Stimulated activated CD8-positive, alpha-beta memory T cell treated with anti-CD3 and anti-CD28 coated beads, Interleukin-7, amount 100 ng/mL, for 48 hours (primary cell): ENCODE measurements around the gene HIPK2.

Experiments used
- DNase-seq, 2 donors: peaks; one replicate each; pipeline ENCODE4 v3.0.0-alpha.2; 2020; ENCODE audit warnings: low read depth in 1 of 2; ENCODE audit errors: extremely low read depth in 1 of 2

HIPK2 gene

DNA sequence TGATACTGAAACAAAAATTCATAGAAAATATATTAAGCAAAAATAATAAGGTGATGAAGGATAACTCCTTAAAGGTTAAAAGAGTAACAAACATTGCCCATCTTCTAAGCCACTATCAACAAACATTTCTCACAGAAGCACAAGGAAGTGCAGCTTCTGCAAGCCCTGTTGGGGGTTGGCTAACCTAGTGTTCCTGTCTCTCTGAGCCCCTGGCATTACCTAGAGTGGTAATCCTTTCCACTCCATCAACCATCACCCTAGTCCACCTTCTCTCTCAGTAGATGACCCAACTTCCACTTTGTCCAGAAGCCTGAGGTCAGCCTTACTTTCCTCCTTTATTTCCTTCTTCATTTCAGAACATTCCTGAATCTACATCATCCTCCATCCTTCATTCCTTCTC lies 59.7 kb downstream of the HIPK2 start:
- DNase-seq, result no peak

DNA sequence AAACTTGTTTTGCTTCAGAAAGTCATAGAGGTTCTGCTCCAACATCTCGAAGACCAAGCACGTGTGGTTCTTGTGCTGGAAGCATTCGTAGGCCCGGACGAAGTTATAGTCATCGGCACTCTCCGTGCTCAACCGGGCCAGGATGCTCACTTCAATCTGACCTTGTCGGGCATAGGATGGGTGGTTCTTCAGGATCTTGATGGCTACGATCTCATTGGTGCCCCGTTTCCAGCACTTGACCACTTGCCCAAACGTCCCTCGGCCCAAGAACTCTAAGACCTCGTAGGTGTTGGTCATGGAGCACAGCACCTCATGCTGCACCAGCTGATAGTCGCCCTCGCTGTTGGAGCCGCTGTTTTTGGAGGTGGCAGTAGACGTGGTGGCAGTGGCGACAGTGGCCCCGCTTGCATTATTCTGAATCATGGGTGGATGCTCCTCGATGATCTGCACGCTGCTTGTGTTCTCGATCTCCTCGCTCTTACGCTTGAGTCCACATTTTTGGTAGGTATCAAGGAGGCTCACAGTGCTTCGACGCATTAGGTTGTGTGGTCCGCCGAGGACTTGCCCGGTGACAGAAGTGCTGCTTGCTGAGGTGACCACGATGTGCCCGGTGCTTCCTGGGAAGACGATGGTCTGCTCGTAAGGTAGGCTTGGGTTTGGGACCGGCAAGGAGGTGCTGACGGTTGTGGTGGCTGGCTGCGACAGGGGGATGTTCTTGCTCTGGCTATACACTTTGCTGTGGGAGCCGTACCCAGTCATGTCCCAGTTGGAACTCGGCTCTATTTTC lies 61.4 kb downstream of the HIPK2 start:
- DNase-seq, result no peak

DNA sequence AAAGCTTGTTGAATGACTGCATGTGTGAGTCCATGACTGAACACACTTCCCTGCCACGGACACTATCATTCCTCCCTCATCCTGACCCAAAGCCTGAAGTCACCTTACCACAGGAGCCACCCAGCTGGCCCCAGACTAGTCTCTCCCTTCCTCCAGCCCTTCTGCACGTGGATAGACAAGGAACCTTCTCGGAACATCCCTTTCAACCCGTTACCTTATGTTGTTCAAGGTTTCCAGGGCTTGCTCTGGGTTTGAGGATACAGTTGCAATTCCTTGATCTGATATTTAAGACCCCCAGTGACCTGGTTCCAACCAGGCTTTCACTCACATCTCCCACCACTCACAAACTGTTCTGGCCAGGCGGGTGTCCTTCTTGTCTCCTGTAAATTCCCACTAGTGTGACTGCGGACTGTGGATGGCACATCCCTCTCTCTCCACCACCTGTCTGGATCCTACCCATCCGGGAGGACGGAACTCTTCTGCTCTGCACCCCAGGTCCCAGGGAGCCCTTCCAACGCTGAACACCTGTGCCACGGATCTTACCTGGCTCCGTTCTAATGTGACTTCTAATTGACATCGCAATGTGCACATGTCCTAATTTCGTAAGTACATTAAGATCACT lies 62.5 kb downstream of the HIPK2 start:
- DNase-seq, result no peak

DNA sequence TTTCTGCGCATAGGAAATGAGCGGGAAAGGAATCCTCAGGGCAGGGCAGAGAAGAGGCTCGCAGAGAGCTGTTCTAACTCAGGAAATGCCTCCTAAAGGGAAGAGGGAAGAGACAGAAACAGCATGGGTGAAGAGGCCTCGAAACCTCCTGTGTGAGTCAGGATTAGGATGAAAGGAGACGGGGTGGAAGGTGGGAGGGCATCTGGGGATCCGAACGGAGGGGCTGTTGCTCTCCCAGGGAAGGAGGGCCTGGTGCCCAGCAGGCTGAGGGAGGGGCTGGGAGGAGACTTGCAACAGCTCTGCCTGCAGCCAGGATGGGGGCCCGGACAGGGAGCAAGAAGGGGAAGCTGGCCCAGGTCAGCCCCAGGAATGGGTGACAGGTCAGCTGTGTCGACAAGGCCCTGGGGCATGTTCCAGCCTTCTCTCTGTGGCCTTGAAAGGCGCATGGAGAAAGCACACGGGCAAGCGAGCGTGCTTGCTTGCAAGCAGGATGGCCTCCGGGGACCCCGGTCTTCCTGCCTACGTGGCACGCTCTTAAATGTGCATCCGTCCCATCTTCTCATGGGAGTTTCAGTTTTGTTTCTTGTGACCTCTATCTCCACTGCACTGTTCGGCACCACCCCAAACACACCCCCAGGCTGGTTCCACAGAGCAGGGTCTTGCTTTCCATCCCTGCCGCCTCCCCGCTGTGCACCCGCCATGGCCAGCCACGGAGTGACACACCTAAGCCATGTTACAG lies 63.5 kb downstream of the HIPK2 start:
- no peak for DNase-seq

DNA sequence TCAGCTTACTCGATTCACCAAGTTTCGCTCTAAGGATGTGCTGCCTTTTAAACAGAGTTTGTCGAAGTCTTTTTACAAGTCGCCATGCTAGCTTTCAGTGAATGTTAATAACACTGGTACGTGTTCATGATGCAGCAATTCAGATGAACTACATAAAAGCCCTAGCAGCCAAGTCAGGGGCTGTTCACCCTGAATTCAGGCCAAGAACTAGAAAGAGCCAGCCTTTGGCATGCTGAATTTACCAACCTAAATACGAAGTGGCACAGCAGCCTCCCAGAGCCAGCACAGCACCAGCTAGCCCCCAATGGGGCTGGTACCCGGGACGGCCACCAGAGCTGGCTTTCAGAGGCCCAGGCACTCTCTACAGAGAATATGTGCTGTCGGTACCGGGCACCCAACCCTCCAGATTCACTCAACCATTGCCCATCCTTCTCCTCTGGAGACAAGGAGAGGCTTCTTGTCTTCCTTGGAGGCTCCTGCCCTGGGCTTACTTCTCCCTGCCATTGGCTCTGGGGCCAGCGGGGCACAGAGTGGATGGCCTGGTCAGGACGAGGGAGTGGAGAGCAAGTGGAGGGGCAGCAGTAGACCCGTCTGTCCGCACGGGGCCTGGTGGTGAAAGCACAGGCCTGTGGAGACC lies 64.2 kb downstream of the HIPK2 start:
- DNase-seq, result no peak

DNA sequence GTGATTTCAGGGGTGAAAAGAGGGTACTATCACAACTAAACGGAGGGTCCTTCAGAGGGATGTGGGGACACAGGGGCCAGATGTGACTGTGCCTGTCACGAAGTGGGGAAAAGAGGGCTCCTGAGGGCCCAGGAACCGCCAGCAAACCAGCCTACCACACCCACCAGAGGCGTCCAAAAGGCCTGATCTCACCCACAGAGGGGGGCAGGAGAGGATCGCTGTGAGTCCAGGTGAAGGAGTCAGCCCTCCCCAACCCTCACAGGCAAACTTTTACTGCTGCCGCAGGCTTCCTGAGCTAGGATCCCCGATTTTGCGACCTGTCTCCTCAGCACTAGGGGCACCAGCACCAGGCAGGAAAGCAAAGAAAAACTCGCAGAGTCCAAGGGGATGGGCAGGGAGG lies 64.7 kb downstream of the HIPK2 start:
- no peak for DNase-seq

DNA sequence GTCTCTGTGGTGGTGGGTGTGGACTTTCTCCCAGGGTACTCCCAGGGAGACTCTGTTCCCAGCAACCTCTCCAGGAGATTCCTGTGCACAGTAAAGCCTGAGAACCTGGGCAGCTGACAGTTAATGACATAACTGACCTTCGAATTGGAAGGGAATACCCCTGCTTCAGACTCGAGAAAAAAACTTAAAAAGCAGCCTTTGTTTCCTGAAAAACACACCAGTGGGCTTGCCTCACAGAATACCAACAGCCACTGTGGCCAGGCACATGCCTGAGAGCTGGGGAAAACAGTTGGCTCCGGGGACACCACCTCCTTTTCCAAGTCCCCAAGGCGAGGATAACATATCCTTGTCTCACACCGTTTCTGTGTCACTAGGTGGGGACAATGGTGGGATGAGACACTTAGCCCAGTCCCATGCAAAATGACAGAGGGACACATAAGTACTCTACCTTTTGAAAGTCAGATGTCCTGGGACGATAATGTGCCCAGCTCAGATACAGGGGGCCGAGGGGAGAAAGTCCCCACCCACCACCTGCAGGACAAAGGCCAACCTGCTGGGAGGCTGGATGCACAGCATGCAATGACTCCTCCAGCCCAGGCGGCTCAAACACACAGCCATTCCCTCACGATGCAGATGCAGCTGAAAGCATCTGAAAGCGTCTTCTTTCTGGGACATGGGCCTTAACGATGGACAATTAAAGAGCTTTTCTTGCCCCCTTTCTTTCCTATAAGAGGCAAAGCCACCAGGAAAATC lies 65.6 kb downstream of the HIPK2 start:
- no peak for DNase-seq

DNA sequence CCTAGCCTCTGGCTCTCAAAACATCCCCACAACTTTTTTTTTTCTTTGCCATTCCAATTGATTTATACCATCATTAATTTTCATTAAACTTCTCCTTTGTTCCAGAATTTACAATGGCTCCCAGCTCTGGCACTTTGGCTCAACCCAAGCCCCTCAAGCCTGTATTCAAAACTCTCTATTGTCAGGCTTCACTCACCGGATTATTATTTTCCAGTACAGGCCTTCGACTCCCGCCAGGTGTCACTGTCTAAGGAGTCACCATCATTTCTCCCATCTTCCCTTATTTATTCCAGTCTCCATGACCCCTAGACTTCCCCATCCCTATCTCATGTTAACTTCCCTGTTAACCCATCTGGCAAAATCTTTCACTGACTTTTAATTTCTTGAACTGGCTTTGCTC lies 67.8 kb downstream of the HIPK2 start:
- DNase-seq, result no peak

DNA sequence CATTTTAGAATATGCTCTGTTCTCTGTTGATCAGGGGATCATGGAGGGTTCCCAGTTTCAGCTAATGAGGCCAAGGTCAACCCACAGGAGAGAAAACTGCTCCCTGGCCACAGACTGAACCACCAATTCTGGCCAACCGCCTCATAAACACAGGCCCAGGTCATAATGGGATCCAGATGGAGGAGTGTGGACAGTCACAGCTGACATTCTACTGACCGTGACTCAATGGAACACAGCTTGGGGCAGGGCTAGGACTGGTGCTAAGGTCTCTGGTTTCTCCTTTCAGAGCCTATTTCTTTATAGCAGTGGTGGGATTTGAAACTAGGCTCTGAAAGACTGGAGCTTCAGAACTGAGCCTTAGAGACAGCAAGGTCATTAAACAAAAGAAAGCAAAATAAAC lies 68.3 kb downstream of the HIPK2 start:
- no peak for DNase-seq

DNA sequence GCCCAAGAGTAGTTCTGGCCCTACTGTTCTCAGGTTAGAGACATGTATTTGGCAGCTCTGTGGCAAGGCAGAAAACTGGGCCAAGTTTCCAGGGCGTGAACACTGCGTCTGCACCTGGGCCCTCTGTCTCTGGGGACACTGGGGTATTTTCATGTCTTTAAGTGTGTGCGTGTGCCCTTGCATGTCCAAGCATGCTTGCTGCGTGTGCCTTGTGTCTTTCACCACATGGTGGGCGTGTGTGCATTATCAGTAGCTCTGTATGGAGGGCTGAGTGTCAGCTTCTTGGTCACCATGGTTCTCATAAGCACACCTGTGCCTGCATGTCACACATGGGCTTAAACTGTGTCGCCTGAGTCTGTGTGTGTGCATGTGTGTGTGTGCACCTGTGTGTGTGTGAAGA lies 69.3 kb downstream of the HIPK2 start:
- DNase-seq, result no peak

DNA sequence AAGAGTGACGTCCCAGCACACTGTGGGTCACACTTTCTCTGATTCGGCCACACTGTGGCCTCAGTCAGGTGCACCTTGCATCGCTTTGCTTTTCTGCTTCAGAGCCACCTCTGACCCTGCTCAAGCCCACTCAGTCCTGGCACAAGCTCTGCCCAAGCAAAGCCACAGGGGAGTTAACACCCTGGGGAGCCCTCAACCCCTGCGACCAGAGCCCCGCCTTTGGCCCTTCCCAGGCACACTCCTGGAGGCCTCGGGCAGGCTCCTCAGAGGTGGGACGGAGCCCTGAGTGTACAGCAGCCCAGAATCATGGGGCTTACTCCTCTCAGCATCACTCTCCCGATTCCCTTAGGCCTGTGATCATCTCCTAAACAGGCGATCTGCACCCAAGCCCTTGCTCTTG lies 71.0 kb downstream of the HIPK2 start:
- no peak for DNase-seq

DNA sequence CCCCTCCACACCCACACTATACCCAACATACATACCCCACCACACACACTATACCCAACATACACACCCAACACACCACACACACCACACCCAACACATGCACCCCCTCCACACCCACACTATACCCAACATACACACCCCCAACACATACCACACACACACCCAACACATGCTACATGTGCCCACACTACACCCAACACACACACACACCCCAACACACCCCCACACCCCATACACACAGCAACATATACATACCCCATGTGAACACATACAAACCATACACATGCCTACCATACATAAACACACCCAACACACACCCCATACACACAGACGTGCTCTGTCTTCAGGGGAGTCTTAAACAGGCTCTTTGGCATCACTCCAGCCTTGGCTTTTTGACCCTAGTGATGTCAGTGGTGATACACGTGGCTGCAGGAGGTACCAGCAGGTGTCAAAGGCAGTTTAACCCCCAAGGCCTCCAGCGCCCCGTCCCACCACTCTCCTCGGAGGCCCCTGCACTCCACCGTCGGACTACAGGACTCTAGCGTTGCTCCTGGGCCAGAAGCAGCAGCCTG lies 73.4 kb downstream of the HIPK2 start:
- DNase-seq, result no peak

DNA sequence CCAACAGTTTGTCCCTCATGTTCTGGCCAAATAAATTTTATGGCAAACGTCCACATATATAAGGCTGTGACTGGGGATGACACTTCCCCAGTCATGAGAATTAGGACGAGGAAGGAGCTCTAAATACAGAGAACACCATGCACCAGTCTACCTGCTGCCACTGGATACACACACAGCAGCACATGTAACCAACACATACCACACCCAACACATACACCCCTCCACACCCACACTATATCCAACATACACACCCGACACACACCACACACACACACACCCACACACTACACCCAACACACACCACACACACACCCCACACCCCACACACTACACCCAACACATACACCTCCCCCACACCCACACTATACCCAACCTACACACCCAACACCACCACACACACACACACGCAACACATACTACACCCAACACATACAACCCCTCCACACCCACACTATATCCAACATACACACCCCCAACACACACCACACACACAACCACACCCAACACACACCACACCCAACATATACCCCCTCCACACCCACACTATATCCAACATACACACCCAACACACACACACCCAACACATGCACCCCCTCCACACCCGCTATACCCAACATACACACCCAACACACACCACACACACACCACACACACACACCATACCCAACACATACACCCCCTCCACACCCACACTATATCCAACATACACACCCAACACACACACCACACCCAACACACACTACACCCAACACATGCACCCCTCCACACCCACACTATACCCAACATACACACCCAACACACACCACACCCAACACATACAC lies 74.1 kb downstream of the HIPK2 start:
- no peak for DNase-seq

DNA sequence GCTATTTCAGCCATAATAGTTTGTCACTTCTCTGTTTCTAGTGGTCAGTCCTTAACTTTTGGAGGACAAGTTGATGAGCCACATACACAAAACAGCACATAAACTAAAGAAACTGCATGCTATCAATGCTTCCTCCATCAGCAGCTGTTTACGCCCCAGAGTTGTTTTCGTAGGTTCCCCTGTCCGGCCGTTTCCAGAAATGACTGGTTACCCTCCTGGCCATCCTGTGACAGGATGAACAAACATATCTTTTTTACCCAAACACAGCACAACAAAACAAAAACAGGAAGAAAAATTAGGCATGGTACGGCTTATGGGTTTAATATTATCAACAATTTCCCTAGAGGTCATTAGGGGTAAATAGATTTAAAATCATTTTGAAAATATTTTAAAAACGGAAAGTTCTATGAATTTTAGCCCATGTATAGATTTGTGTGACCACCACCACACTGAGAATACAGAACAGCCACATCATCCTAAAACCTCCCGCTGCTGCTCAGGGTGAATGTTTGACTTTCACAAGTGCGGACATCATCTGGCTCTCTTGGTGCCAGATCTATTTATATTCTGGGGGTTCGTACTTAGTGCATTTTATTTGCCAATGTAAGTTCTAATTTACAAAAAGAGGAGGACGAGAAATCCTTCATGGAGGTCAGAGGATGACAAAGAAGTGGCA lies 74.8 kb downstream of the HIPK2 start:
- no peak for DNase-seq

DNA sequence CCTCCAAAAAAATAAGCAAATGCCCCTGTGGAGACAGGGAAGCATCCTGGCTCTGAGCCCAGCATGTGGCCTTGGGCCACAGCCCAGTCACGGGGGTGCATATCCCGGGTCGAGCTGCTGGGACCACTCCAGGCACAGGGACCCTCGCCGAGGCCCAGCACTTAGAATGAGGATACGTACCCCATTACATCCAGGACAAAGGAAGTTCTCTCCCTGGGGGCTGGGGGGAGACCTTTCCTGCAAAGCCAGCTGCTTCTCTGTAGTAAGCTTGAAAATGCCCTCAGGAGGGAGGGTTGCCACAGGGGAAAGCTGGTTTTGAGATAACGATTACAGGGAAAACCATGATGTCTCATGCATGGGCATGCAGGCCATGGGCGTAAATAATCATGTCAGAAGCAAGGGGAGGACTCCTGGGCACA lies 75.5 kb downstream of the HIPK2 start:
- DNase-seq, result no peak

DNA sequence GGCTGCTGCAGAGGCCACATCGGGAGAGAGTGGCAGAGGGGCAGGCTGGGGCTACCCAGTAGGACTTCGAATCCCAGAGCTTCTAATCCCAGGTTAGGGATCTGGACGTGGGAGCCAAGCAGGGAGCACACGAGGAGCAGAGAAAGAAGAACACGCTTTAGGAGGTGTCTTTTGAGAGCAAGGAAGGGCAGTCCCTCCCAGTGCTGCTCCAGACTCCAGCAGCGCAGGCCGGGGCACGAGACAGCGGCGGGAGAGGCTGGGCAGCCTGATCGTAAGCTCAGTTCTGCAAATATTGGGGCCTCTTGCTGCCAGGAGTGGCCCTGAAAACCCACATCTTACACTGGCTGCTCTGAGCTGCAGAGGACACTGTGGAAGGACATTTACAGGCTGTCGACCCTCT lies 75.9 kb downstream of the HIPK2 start:
- no peak for DNase-seq

DNA sequence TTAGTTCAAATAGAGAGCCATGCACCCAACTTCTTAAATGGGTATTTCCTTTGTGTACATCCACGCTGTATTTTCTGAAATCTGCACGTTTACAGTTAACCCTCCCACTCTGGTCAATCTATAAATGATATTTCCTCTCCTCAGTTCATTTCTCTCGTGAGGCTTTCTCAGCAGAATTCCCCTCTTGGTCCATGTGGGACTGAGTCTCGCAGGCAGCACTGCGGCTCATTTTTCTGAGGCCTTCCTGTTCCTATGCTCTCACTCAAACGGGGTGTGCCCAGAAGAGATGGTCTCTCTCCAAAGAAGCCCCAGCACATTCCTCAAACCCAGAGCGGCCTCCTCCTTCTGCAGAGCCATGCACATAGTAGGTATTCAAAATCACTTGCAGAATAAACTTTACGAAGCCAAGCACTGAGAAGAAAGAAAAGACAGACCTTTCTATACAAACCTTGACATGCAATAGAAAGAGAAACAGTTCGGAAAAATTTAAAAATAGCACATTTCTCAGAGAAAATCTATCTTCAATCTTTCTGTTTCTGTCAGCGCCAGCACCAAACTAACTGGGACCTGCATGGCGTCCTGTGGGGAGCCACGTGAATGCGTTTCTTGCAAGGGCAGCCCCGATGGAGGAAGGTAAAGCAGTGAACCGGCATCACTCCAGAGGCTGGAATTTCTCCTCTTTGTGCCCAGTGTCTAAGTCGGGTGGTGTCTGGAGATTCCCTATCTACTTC lies 77.1 kb downstream of the HIPK2 start:
- DNase-seq, result no peak
